ENCODE data around the gene GCN1.

GRCh38 chr12:120144215-120144614 lies 50.3 kb downstream of the GCN1 start:
- TF ChIP-seq POLR2A (IDR thresholded peaks at IDR 0.05; ENCODE audit: low read depth, low read length) (no peak), POLR2AphosphoS5 (IDR thresholded peaks at IDR 0.05; ENCODE audit: low read depth, low read length) (no peak), TAF1 (IDR thresholded peaks at IDR 0.05; ENCODE audit: low read depth, low read length) (no peak), SPI1 (IDR thresholded peaks at IDR 0.05; ENCODE audit: low read depth, low read length) (no peak), POU2F2 (IDR thresholded peaks at IDR 0.05; ENCODE audit: low read depth, low read length) (no peak), PAX5 (IDR thresholded peaks at IDR 0.05; ENCODE audit: insufficient read depth, low read length, severe bottlenecking) (no peak)
